GM23248 (cell line): ENCODE results near the gene BLVRA. TPM values are rescaled to one million over a fixed set of nuclear protein-coding genes. Genes with fewer than 3 reads are reported as not detected.
"Not testable (repeated sequence)": the region's sequence is repeated elsewhere in the genome, so short reads cannot be mapped to it uniquely, and the experiment has no call there.

ENCODE experiments used
- DNase-seq: peaks from one replicate; pipeline ENCODE4 v3.0.0-alpha.2; 2015
- H2AFZ ChIP-seq: fragments of 200-600 bp; sonication (generic); 2 replicates; pipeline ENCODE4 v1.6.1; 2016; ENCODE audit warnings: antibody characterized with exemption
- H3F3A ChIP-seq: fragments of 200-600 bp; sonication (generic); 2 replicates; pipeline ENCODE4 v1.6.1; 2016; ENCODE audit warnings: mild to moderate bottlenecking, antibody characterized with exemption, mixed run types; ENCODE audit not compliant: insufficient read depth
- H3K27ac ChIP-seq: fragments of 200-600 bp; sonication (generic); 2 replicates; pipeline ENCODE4 v1.5.1; 2016; ENCODE audit warnings: mild to moderate bottlenecking
- H3K27me3 ChIP-seq: fragments of 200-600 bp; sonication (generic); replicated peaks from 2 replicates; pipeline ENCODE4 v1.6.1; 2016; ENCODE audit warnings: mild to moderate bottlenecking; ENCODE audit not compliant: insufficient read depth
- H3K36me3 ChIP-seq: fragments of 200-600 bp; sonication (generic); 2 replicates; pipeline ENCODE4 v1.6.1; 2016; ENCODE audit warnings: low read depth, mild to moderate bottlenecking
- H3K4me1 ChIP-seq: fragments of 200-600 bp; sonication (generic); 2 replicates; pipeline ENCODE4 v1.6.1; 2016; ENCODE audit warnings: mild to moderate bottlenecking; ENCODE audit not compliant: insufficient read depth
- H3K4me2 ChIP-seq: fragments of 200-600 bp; sonication (generic); one replicate; pipeline ENCODE4 v1.6.1; 2016; ENCODE audit warnings: mild to moderate bottlenecking; ENCODE audit not compliant: unreplicated experiment
- H3K4me3 ChIP-seq: fragments of 200-600 bp; sonication (generic); 2 replicates; pipeline ENCODE4 v1.5.1; 2016; ENCODE audit warnings: mild to moderate bottlenecking
- H3K79me2 ChIP-seq: fragments of 200-600 bp; sonication (generic); 2 replicates; pipeline ENCODE4 v1.6.1; 2016; ENCODE audit warnings: mild to moderate bottlenecking; ENCODE audit not compliant: insufficient read depth
- H3K9ac ChIP-seq: fragments of 200-600 bp; sonication (generic); 2 replicates; pipeline ENCODE4 v1.6.1; 2016; ENCODE audit warnings: mild to moderate bottlenecking
- H3K9me2 ChIP-seq: fragments of 200-600 bp; sonication (generic); 2 replicates; pipeline ENCODE4 v1.6.1; 2016; ENCODE audit warnings: mixed run types, mild to moderate bottlenecking, moderate library complexity; ENCODE audit not compliant: insufficient read depth
- H3K9me3 ChIP-seq: fragments of 200-600 bp; sonication (generic); one replicate; pipeline ENCODE4 v1.6.1; 2017; ENCODE audit warnings: low read depth
- H4K20me1 ChIP-seq: fragments of 200-600 bp; sonication (generic); 2 replicates; pipeline ENCODE4 v1.6.0; 2016; ENCODE audit not compliant: insufficient read depth
- EZH2 ChIP-seq: fragments of 200-600 bp; sonication (generic); IDR thresholded peaks from 2 replicates; pipeline ENCODE4 v1.6.1; 2018; ENCODE audit warnings: antibody characterized with exemption, mild to moderate bottlenecking; ENCODE audit not compliant: insufficient read depth, poor library complexity, severe bottlenecking
- EZH2phosphoT487 ChIP-seq: fragments of 200-600 bp; sonication (generic); IDR thresholded peaks from 2 replicates; pipeline ENCODE4 v1.6.1; 2018; ENCODE audit warnings: antibody characterized with exemption, moderate library complexity, mild to moderate bottlenecking, low read depth; ENCODE audit not compliant: insufficient read depth
- WGBS, 2 experiments: methylation state at CpG; one replicate each; pipeline ENCODE4 v1.1.6; 2015 to 2017; ENCODE audit warnings: low lambda C conversion rate in 2 of 2, low coverage in 1 of 2; ENCODE audit errors: missing lambda C conversion rate in 2 of 2; 5-methylcytosine and 5-hydroxymethylcytosine counted together
- in situ Hi-C: fragments of 300-500 bp; cut with MboI; formaldehyde crosslinking; loops from 2 replicates; pipeline ENCODE4 v1.15.0; 2020
- polyA plus RNA-seq: library from polyadenylated mRNA; unstranded; fragments of >200 nt; fragmentation: Nextera tagmentation; extraction: Ambion mirVana; gene quantifications from 2 replicates; pipeline ENCODE4 v1.2.1, GENCODE V29; 2016
- total RNA-seq: library from RNA; depleted of rRNA; stranded (reverse); fragments of >200 nt; shearing (Covaris generic); gene quantifications from 2 replicates; pipeline ENCODE4 v1.2.3, GENCODE V29; 2014

The BLVRA gene
- total and polyA plus RNA-seq, 2 experiments from 2014 or later: 14.7 to 47.0 TPM

GRCh38 chr7:43769281-43769680, 10.8 kb downstream of the BLVRA start:
- in situ Hi-C loops: no loop called here
- H4K20me1 ChIP-seq: no peaks in the 10 kb centered on the region
- no peak overlapping the region for H2AFZ ChIP-seq
- H3F3A ChIP-seq: no peaks in the 10 kb centered on the region
- H3K27ac ChIP-seq: no peak overlapping the region
- no peak for DNase-seq
- H3K9me2 ChIP-seq: no peaks in the 10 kb centered on the region
- no peaks in the 10 kb centered on the region for H3K9me3 ChIP-seq
- no peak overlapping the region for H3K9ac ChIP-seq
- no peak overlapping the region for H3K4me3 ChIP-seq
- no peaks in the 10 kb centered on the region for H3K36me3 ChIP-seq
- no peaks in the 10 kb centered on the region for H3K79me2 ChIP-seq
- no peak for TF ChIP-seq EZH2phosphoT487
- TF ChIP-seq EZH2: no peak
- H3K4me1 ChIP-seq: peaks cover 11% of the 10 kb centered on the region
- no peaks in the 10 kb centered on the region for H3K27me3 ChIP-seq
- WGBS, 2 experiments: 98 to 99% methylated on average over 5 of the region's 5 CpGs
- no peak overlapping the region for H3K4me2 ChIP-seq

- H4K20me1 ChIP-seq: no peaks in the 10 kb centered on the region
- no peak overlapping the region for H3K4me2 ChIP-seq
- peaks cover 8% of the 10 kb centered on the region for H3K4me1 ChIP-seq
- H3K9me3 ChIP-seq: no peaks in the 10 kb centered on the region
- no peaks in the 10 kb centered on the region for H3F3A ChIP-seq
- no peak overlapping the region for H3K27ac ChIP-seq
- WGBS, 2 experiments: 90 to 91% methylated on average over 10 of the region's 10 CpGs
- TF ChIP-seq EZH2phosphoT487 (no peak), EZH2 (no peak)
- DNase-seq: no peak
- H2AFZ ChIP-seq: no peak overlapping the region
- no peaks in the 10 kb centered on the region for H3K79me2 ChIP-seq
- no peaks in the 10 kb centered on the region for H3K27me3 ChIP-seq
- H3K9ac ChIP-seq: no peak overlapping the region
- no peak overlapping the region for H3K4me3 ChIP-seq
- H3K36me3 ChIP-seq: no peaks in the 10 kb centered on the region
- no peaks in the 10 kb centered on the region for H3K9me2 ChIP-seq
- in situ Hi-C loops: no loop called here
Measured at GRCh38 chr7:43769791-43770465, 11.4 kb downstream of the BLVRA start.

DNA sequence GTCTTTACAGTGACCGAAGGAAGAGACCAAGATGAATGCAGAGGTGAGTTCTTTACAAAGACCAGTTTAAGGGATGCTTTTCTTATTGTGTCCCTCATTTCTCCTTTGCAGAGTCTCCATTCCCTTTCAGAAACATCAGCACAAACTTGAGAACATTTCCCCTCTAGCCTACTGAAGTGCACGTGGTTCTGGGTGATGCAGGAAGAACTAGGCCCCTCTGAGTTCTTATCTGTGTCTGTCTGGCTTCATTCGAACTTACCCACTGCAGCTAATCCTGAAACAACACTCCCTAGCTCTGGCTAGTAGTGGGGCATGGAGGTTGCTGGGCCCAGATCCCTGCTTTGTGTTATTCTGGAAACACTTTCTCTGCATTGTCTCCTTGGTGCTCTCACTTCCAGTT, 12.6 kb downstream of the BLVRA start:
- Histone ChIP-seq H3F3A (no peaks in the 10 kb centered on the region), H2AFZ (no peak overlapping the region), H3K9me3 (no peaks in the 10 kb centered on the region), H4K20me1 (no peaks in the 10 kb centered on the region), H3K27me3 (no peaks in the 10 kb centered on the region), H3K9me2 (no peaks in the 10 kb centered on the region), H3K4me3 (no peak overlapping the region), H3K4me2 (no peak overlapping the region), H3K36me3 (no peaks in the 10 kb centered on the region), H3K9ac (no peak overlapping the region), H3K4me1 (no peaks in the 10 kb centered on the region), H3K79me2 (no peaks in the 10 kb centered on the region), H3K27ac (no peak overlapping the region)
- TF ChIP-seq EZH2 (no peak), EZH2phosphoT487 (no peak)
- no peak for DNase-seq
- 81 to 82% methylated on average over 3 of the region's 3 CpGs for WGBS, 2 experiments
- in situ Hi-C loops: no loop called here

- Histone ChIP-seq H3K36me3 (no peaks in the 10 kb centered on the region), H3K4me1 (no peaks in the 10 kb centered on the region), H3K9me2 (no peaks in the 10 kb centered on the region), H3K79me2 (no peaks in the 10 kb centered on the region), H3K9me3 (no peaks in the 10 kb centered on the region), H3K9ac (no peak overlapping the region), H4K20me1 (no peaks in the 10 kb centered on the region), H3K4me2 (no peak overlapping the region), H3K27ac (no peak overlapping the region), H3K4me3 (no peak overlapping the region), H3K27me3 (no peaks in the 10 kb centered on the region), H2AFZ (no peak overlapping the region), H3F3A (no peaks in the 10 kb centered on the region)
- no peak for TF ChIP-seq EZH2
- no peak for TF ChIP-seq EZH2phosphoT487
- WGBS, 2 experiments: 70 to 81% methylated on average over 3 of the region's 3 CpGs
- in situ Hi-C loops: no loop called here
- no peak for DNase-seq
Measured at GRCh38 chr7:43771573-43771972, 13.1 kb downstream of the BLVRA start.

- H3K9me3 ChIP-seq, H3K27ac ChIP-seq, in situ Hi-C loops, H3K9ac ChIP-seq, H3K9me2 ChIP-seq, H2AFZ ChIP-seq, DNase-seq, H3K4me3 ChIP-seq, H3K36me3 ChIP-seq, H3K4me1 ChIP-seq, H3F3A ChIP-seq, H3K4me2 ChIP-seq, H3K79me2 ChIP-seq, H4K20me1 ChIP-seq, H3K27me3 ChIP-seq: not testable (repeated sequence)
- 79 to 93% methylated on average over 6 of the region's 6 CpGs for WGBS, 2 experiments
Measured at GRCh38 chr7:43773268-43773667, 14.8 kb downstream of the BLVRA start.

DNA sequence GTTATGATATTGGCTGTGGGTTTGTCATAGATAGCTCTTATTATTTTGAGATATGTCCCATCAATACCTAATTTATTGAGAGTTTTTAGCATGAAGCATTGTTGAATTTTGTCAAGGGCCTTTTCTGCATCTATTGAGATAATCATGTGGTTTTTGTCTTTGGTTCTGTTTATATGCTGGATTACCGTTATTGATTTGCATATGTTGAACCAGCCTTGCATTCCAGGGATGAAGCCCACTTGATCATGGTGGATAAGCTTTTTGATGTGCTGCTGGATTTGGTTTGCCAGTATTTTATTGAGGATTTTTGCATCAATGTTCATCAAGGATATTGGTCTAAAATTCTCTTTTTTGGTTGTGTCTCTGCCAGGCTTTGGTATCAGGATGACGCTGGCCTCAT, 16.8 kb downstream of the BLVRA start:
- WGBS, 2 experiments: 97 to 100% methylated on average over 2 of the region's 2 CpGs
- in situ Hi-C loops: not testable (repeated sequence)

GRCh38 chr7:43778293-43779044, 20.0 kb downstream of the BLVRA start:
- Histone ChIP-seq H3K4me1 (peaks cover 13% of the 10 kb centered on the region), H3F3A (peaks cover 15% of the 10 kb centered on the region; the same call in 1 of the 2 replicates)
- H3K36me3 ChIP-seq, H2AFZ ChIP-seq, H3K79me2 ChIP-seq, in situ Hi-C loops, DNase-seq, H3K9me3 ChIP-seq, H3K9ac ChIP-seq, H3K27ac ChIP-seq, H3K9me2 ChIP-seq, H3K4me3 ChIP-seq, H4K20me1 ChIP-seq, H3K4me2 ChIP-seq, H3K27me3 ChIP-seq: not testable (repeated sequence)
- whole genome bisulfite sequencing, 2 experiments: 81 to 86% methylated on average over 16 to 18 of the region's 18 CpGs

More for the DNA sequence above, 16.8 kb downstream of the BLVRA start:
- not testable (repeated sequence) for H4K20me1 ChIP-seq, H3K9me2 ChIP-seq, H3K4me1 ChIP-seq, H3K9ac ChIP-seq, H3K36me3 ChIP-seq, H3K4me3 ChIP-seq, H3K9me3 ChIP-seq, H2AFZ ChIP-seq, H3K79me2 ChIP-seq, H3K4me2 ChIP-seq, H3K27me3 ChIP-seq, DNase-seq, H3F3A ChIP-seq, H3K27ac ChIP-seq
